HepG2 (cell line): ENCODE measurements around the gene TSGA10IP. TPM values are rescaled to one million over a fixed set of nuclear protein-coding genes. Genes with fewer than 3 reads are reported as not detected.

ENCODE experiments used
- ARNTL ChIP-seq: sonication (generic); formaldehyde crosslinking; IDR thresholded peaks from 2 replicates; pipeline ENCODE4 v1.4.0; 2020; ENCODE audit warnings: mild to moderate bottlenecking, missing genetic modification reagents
- CSRNP2 ChIP-seq: sonication (generic); formaldehyde crosslinking; conservative IDR thresholded peaks from 2 replicates; pipeline ENCODE4 v1.8.0; 2022; ENCODE audit warnings: low read depth, missing genetic modification reagents
- GMEB1 ChIP-seq: sonication (generic); formaldehyde crosslinking; IDR thresholded peaks from 2 replicates; pipeline ENCODE4 v1.5.1; 2020; ENCODE audit warnings: missing genetic modification reagents, mild to moderate bottlenecking, borderline replicate concordance
- KDM2A ChIP-seq: sonication (generic); formaldehyde crosslinking; IDR thresholded peaks from 2 replicates; pipeline ENCODE4 v1.4.0; 2020; ENCODE audit warnings: low read depth, missing genetic modification reagents, borderline replicate concordance
- KDM4B ChIP-seq: sonication (generic); formaldehyde crosslinking; IDR thresholded peaks from 2 replicates; pipeline ENCODE4 v1.4.0; 2020; ENCODE audit warnings: missing genetic modification reagents
- KDM6A ChIP-seq: IDR thresholded peaks from 2 replicates; pipeline ENCODE4 v1.6.1; 2016; ENCODE audit warnings: low read depth
- KLF16 ChIP-seq, 2 experiments: sonication (generic) in 1 of 2; formaldehyde crosslinking in 1 of 2; IDR thresholded peaks; 2 replicates each; pipeline versions ENCODE4 v1.6.1 to v1.8.0; 2016 to 2023; ENCODE audit warnings: missing genetic modification reagents in 2 of 2, missing compliant biosample characterization in 1 of 2
- MIER3 ChIP-seq: IDR thresholded peaks from 2 replicates; pipeline ENCODE4 v1.6.1; 2016; ENCODE audit warnings: missing compliant biosample characterization, borderline replicate concordance
- NKX3-1 ChIP-seq: sonication (generic); formaldehyde crosslinking; IDR thresholded peaks from 2 replicates; pipeline ENCODE4 v1.5.0; 2020; ENCODE audit warnings: missing genetic modification reagents
- PCBP1 ChIP-seq: fragments of 200-400 bp; formaldehyde crosslinking; IDR thresholded peaks from 2 replicates; pipeline ENCODE4 v1.6.1; 2017; ENCODE audit warnings: mild to moderate bottlenecking, low read depth, low read length, borderline replicate concordance
- POGK ChIP-seq: sonication (generic); formaldehyde crosslinking; conservative IDR thresholded peaks from 2 replicates; pipeline ENCODE4 v1.8.0; 2022; ENCODE audit warnings: mild to moderate bottlenecking, moderate library complexity, missing genetic modification reagents
- POLR2A ChIP-seq, 2 experiments: IDR thresholded peaks; 2 replicates each; pipeline ENCODE4 v1.6.1; 2011; ENCODE audit warnings: low read depth in 2 of 2, low read length in 2 of 2, mild to moderate bottlenecking in 1 of 2, moderate library complexity in 1 of 2; ENCODE audit not compliant: insufficient read depth in 1 of 2
- SMC3 ChIP-seq: IDR thresholded peaks from 2 replicates; pipeline ENCODE4 v1.6.1; 2011; ENCODE audit warnings: low read length, improper control_type of control experiment
- TEAD3 ChIP-seq: optimal IDR thresholded peaks from 2 replicates; pipeline ENCODE3; 2016; ENCODE audit warnings: borderline replicate concordance
- ZBTB1 ChIP-seq: sonication (generic); formaldehyde crosslinking; IDR thresholded peaks from 2 replicates; pipeline ENCODE4 v1.4.0; 2020; ENCODE audit warnings: missing genetic modification reagents, borderline replicate concordance
- ZBTB26 ChIP-seq: IDR thresholded peaks from 2 replicates; pipeline ENCODE4 v1.6.1; 2016; ENCODE audit warnings: missing compliant biosample characterization, missing genetic modification reagents, borderline replicate concordance
- ZNF280B ChIP-seq: sonication (generic); formaldehyde crosslinking; IDR thresholded peaks from 2 replicates; pipeline ENCODE4 v1.5.0; 2020; ENCODE audit warnings: missing genetic modification reagents, mild to moderate bottlenecking, borderline replicate concordance
- ZNF282 ChIP-seq: fragments of 450-650 bp; IDR thresholded peaks from 2 replicates; pipeline ENCODE4 v1.6.1; 2018; ENCODE audit not compliant: partially characterized antibody
- ZNF326 ChIP-seq: sonication (generic); formaldehyde crosslinking; IDR thresholded peaks from 2 replicates; pipeline ENCODE4 v1.4.0; 2020; ENCODE audit warnings: missing genetic modification reagents, borderline replicate concordance
- ZNF740 ChIP-seq: sonication (generic); formaldehyde crosslinking; IDR thresholded peaks from 2 replicates; pipeline ENCODE4 v1.4.0; 2020; ENCODE audit warnings: missing genetic modification reagents
- polyA plus RNA-seq, 8 experiments: library from polyadenylated mRNA; depleted of rRNA in 3 of 8; stranded (reverse) in 7 of 8; unstranded in 1 of 8; fragments of >200 nt; fragmentation: Illumina TruSeq in 4 of 8; extraction: Trizol in 4 of 8; gene quantifications; 2 replicates each; pipeline versions ENCODE4 v1.2.1 to v1.2.3, GENCODE V29; 2011 to 2016; ENCODE audit warnings: low read depth in 4 of 8, missing spikeins in 1 of 8, mixed read lengths in 1 of 8; ENCODE audit not compliant: insufficient read depth in 1 of 8
- total RNA-seq, 5 experiments: library from RNA; depleted of rRNA; stranded (reverse); fragments of >200 nt; fragmentation: Illumina TruSeq; extraction: Trizol; gene quantifications; 2 replicates each; pipeline ENCODE4 v1.2.3, GENCODE V29; 2016; ENCODE audit warnings: low read depth in 1 of 5
- TF ChIP-seq, protein P1 (sequence below): sonication (generic); formaldehyde crosslinking; IDR thresholded peaks from 2 replicates; pipeline ENCODE4 v1.8.1; 2023; ENCODE audit warnings: missing genetic modification reagents, mild to moderate bottlenecking, borderline replicate concordance

Gene TSGA10IP
- total and polyA plus RNA-seq, 2 of the 13 experiments (the other 11 are each of a cell fraction or from before 2014, with no cell fraction given), result not detected

DNA sequence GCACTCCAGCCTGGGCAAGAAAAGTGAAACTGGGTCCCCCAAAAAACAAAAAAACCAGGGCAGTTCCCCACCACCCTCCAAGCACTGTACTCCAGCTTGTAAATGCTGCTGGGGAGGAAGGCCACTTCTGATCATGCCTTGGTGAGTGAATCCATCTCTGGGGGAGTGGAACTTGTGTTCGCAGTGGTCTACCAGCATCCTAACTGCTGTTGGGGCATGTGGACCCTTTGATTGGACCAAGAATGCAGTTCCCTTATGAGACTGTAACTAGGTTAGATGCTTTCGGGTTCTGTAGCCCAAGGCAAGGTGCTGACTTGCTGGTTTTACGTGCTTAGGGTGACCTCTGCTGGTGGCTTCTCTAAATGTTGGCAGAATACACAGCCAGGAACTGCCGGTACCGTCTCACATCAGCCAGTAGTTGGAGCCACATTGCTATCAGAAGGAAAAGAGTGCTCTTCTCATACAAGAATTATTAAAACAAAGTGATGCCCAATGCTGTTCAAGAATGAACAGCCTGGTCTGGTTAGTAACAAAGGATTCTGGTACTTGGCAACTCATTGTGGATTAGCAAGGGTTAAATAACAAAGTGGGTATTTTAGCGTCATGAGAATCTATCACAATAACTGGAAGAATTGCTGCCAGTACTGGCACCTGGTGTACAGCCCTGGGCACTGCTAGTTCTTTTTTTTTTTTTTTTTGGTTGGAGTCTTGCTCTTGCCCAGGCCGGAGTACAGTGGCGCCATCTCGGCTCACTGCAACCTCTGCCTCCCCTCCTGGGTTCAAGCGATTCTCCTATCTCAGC lies 43.7 kb downstream of the TSGA10IP start (continued):
- TF ChIP-seq ZNF282, result no peak
- TF ChIP-seq ZNF740 (CRISPR knock-in tag), result no peak
- TF ChIP-seq PCBP1, result no peak
- TF ChIP-seq SMC3, result peak; percentile 96
- TF ChIP-seq GMEB1 (CRISPR knock-in tag), result no peak
- TF ChIP-seq KLF16 (CRISPR knock-in tag; IDR thresholded peaks at IDR 0.05), result peak in 1 of 2 experiments; percentile 69; a peak in 1 of 4 replicates
- TF ChIP-seq POGK, result peak; percentile 37; the same call in 1 of the 2 replicates
- no peak for TF ChIP-seq NKX3-1 (CRISPR knock-in tag)
- TF ChIP-seq ZNF326 (CRISPR knock-in tag), result no peak
- no peak for TF ChIP-seq POLR2A (IDR thresholded peaks at IDR 0.05; ENCODE audit: insufficient read depth in 1 of 2, low read depth in 2 of 2, low read length in 2 of 2)
- TF ChIP-seq ZBTB1 (CRISPR knock-in tag), result no peak
- TF ChIP-seq MIER3, result peak; percentile 74; the same call in 1 of the 2 replicates
- TF ChIP-seq ARNTL (CRISPR knock-in tag), result 0 out of 2 replicates have a peak, but pooled peaks have one; percentile 19
- no peak for TF ChIP-seq KDM4B
- no peak for TF ChIP-seq CSRNP2 (CRISPR knock-in tag)
- no peak for TF ChIP-seq ZNF280B
- peak; percentile 50 for TF ChIP-seq TEAD3 (CRISPR knock-in tag)
- TF ChIP-seq, protein P1, sequence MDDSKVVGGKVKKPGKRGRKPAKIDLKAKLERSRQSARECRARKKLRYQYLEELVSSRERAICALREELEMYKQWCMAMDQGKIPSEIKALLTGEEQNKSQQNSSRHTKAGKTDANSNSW (CRISPR knock-in tag), result no peak
- TF ChIP-seq ZBTB26 (CRISPR knock-in tag), result no peak
- peak; percentile 56; the same call in 1 of the 2 replicates for TF ChIP-seq KDM2A (CRISPR knock-in tag)
- no peak for TF ChIP-seq KDM6A
